SK-N-SH treated with all-trans-retinoic acid at 6 μM for 48 hours (cell line): ENCODE data around the gene NOL3.

Experiments used
- ISL1 ChIP-seq: fragments of 250-450 bp; sonication (Bioruptor Pico); IDR thresholded peaks from 2 replicates; pipeline ENCODE4 v2.1.2; 2022; ENCODE audit warnings: mild to moderate bottlenecking, moderate library complexity
- OSR1 ChIP-seq: fragments of 250-450 bp; sonication (Bioruptor Pico); IDR thresholded peaks from 2 replicates; pipeline ENCODE4 v1.8.0; 2022; ENCODE audit warnings: moderate library complexity, mild to moderate bottlenecking, inconsistent platforms
- RARB ChIP-seq: fragments of 250-450 bp; sonication (Bioruptor Pico); IDR thresholded peaks from 2 replicates; pipeline ENCODE4 v1.8.0; 2021; ENCODE audit warnings: mild to moderate bottlenecking, moderate library complexity
- ZFP30 ChIP-seq: fragments of 450-650 bp; formaldehyde crosslinking; IDR thresholded peaks from 2 replicates; pipeline ENCODE4 v1.5.0; 2022; ENCODE audit warnings: mild to moderate bottlenecking, moderate library complexity
- ZNF565 ChIP-seq: fragments of 450-650 bp; formaldehyde crosslinking; conservative IDR thresholded peaks from 2 replicates; pipeline ENCODE4 v1.5.0; 2020; ENCODE audit warnings: low read depth, mild to moderate bottlenecking, moderate library complexity
- TF ChIP-seq, protein P1 (sequence below): fragments of 250-450 bp; sonication (Bioruptor Pico); IDR thresholded peaks from 2 replicates; pipeline ENCODE4 v1.5.1; 2020; ENCODE audit warnings: low read depth, mild to moderate bottlenecking, moderate library complexity
- TF ChIP-seq, protein P2 (sequence below): fragments of 250-450 bp; sonication (Bioruptor Pico); IDR thresholded peaks from 2 replicates; pipeline ENCODE4 v1.8.0; 2020; ENCODE audit warnings: mild to moderate bottlenecking, moderate library complexity, borderline replicate concordance

DNA sequence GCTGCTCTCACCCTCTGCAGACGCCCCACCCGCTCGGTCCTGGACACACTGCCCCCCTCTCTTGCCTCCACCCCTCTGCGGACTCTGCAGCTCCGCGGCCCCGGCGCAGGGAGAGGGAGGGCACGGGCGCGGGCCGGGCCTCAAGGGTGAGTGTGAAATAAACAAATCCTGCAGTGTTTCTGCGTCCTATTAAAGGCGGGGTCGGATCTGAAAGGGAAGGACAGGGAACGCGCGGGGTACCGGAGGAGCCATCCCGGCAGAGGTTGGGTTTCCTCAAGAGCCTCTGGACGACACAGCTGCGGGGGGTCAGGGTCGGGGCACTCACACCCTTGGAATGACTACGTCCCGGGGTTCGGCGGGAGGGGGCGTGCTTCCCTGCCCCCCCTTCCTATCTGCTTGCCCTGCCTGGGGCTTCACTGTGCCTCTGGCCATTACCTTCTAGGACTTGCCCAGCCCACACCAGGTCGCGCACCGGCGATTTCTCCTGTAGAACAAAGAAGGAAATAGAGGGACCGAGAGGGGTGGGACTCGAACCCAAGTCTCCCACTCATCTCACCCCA is 6.3 kb upstream of the NOL3 start:
- no peak for TF ChIP-seq OSR1
- TF ChIP-seq ISL1 = no peak
- TF ChIP-seq RARB (CRISPR knock-in tag) = no peak
- no peak for TF ChIP-seq ZNF565 (CRISPR knock-in tag)
- TF ChIP-seq ZFP30 = no peak
- TF ChIP-seq, protein P1, sequence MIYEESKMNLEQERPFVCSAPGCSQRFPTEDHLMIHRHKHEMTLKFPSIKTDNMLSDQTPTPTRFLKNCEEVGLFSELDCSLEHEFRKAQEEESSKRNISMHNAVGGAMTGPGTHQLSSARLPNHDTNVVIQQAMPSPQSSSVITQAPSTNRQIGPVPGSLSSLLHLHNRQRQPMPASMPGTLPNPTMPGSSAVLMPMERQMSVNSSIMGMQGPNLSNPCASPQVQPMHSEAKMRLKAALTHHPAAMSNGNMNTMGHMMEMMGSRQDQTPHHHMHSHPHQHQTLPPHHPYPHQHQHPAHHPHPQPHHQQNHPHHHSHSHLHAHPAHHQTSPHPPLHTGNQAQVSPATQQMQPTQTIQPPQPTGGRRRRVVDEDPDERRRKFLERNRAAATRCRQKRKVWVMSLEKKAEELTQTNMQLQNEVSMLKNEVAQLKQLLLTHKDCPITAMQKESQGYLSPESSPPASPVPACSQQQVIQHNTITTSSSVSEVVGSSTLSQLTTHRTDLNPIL = no peak
- TF ChIP-seq, protein P2, sequence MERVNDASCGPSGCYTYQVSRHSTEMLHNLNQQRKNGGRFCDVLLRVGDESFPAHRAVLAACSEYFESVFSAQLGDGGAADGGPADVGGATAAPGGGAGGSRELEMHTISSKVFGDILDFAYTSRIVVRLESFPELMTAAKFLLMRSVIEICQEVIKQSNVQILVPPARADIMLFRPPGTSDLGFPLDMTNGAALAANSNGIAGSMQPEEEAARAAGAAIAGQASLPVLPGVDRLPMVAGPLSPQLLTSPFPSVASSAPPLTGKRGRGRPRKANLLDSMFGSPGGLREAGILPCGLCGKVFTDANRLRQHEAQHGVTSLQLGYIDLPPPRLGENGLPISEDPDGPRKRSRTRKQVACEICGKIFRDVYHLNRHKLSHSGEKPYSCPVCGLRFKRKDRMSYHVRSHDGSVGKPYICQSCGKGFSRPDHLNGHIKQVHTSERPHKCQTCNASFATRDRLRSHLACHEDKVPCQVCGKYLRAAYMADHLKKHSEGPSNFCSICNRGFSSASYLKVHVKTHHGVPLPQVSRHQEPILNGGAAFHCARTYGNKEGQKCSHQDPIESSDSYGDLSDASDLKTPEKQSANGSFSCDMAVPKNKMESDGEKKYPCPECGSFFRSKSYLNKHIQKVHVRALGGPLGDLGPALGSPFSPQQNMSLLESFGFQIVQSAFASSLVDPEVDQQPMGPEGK (CRISPR knock-in tag) = no peak
